MM.1S (cell line): ENCODE measurements around the gene SMYD1.

Experiments
- DNase-seq: peaks from one replicate; pipeline ENCODE4 v3.0.0-alpha.2; 2015
- H2AFZ ChIP-seq: fragments of 300-600 bp; sonication (generic); 2 replicates; pipeline ENCODE4 v1.6.0; 2016; ENCODE audit warnings: antibody characterized with exemption, low read length
- H3F3A ChIP-seq: fragments of 300-600 bp; sonication (generic); 2 replicates; pipeline ENCODE4 v1.6.1; 2016; ENCODE audit warnings: mild to moderate bottlenecking, antibody characterized with exemption, low read length, moderate library complexity, mixed read lengths; ENCODE audit not compliant: insufficient read depth
- H3K27ac ChIP-seq: fragments of 300-600 bp; sonication (generic); 2 replicates; pipeline ENCODE4 v1.5.1; 2016; ENCODE audit warnings: mild to moderate bottlenecking, low read length
- H3K27me3 ChIP-seq: fragments of 300-600 bp; sonication (generic); replicated peaks from 2 replicates; pipeline ENCODE4 v1.6.0; 2016; ENCODE audit warnings: low read length; ENCODE audit not compliant: insufficient read depth
- H3K36me3 ChIP-seq: fragments of 300-600 bp; sonication (generic); replicated peaks from 2 replicates; pipeline ENCODE4 v1.6.1; 2016; ENCODE audit warnings: mild to moderate bottlenecking, low read length, mixed read lengths; ENCODE audit not compliant: insufficient read depth
- H3K4me1 ChIP-seq: fragments of 300-600 bp; sonication (generic); 2 replicates; pipeline ENCODE4 v1.6.1; 2016; ENCODE audit warnings: low read length, mixed read lengths
- H3K4me2 ChIP-seq: fragments of 300-600 bp; sonication (generic); 2 replicates; pipeline ENCODE4 v1.6.0; 2016; ENCODE audit warnings: low read depth, low read length
- H3K4me3 ChIP-seq: fragments of 300-600 bp; sonication (generic); 2 replicates; pipeline ENCODE4 v1.5.1; 2016; ENCODE audit warnings: low read length, mixed read lengths
- H3K79me2 ChIP-seq: fragments of 300-600 bp; sonication (generic); 2 replicates; pipeline ENCODE4 v1.6.1; 2016; ENCODE audit warnings: mixed run types, low read length, mixed read lengths
- H3K9ac ChIP-seq: fragments of 300-600 bp; sonication (generic); 2 replicates; pipeline ENCODE4 v1.6.1; 2016; ENCODE audit warnings: low read length, mixed read lengths
- H3K9me2 ChIP-seq: fragments of 300-600 bp; sonication (generic); replicated peaks from 2 replicates; pipeline ENCODE4 v1.6.1; 2016; ENCODE audit warnings: mild to moderate bottlenecking, low read length, mixed read lengths; ENCODE audit not compliant: insufficient read depth
- H3K9me3 ChIP-seq: fragments of 300-600 bp; sonication (generic); replicated peaks from 2 replicates; pipeline ENCODE4 v1.6.1; 2016; ENCODE audit warnings: mild to moderate bottlenecking, low read length, mixed read lengths; ENCODE audit not compliant: insufficient read depth
- H4K20me1 ChIP-seq: fragments of 300-600 bp; sonication (generic); 2 replicates; pipeline ENCODE4 v1.6.1; 2016; ENCODE audit warnings: mild to moderate bottlenecking, low read length, moderate library complexity, mixed read lengths; ENCODE audit not compliant: insufficient read depth
- CTCF ChIP-seq: fragments of 300-600 bp; sonication (generic); IDR thresholded peaks from 2 replicates; pipeline ENCODE4 v1.5.1; 2016; ENCODE audit warnings: antibody characterized with exemption, low read length, mixed read lengths
- EZH2 ChIP-seq: fragments of 300-600 bp; sonication (generic); optimal IDR thresholded peaks from 2 replicates; pipeline ENCODE3; 2017; ENCODE audit warnings: low read depth, mild to moderate bottlenecking, antibody characterized with exemption, low read length, mixed read lengths
- EZH2phosphoT487 ChIP-seq: fragments of 300-600 bp; sonication (generic); IDR thresholded peaks from 2 replicates; pipeline ENCODE4 v1.6.1; 2018; ENCODE audit warnings: antibody characterized with exemption, low read length

The SMYD1 gene

GRCh38 chr2:88129313-88129959, 61.8 kb downstream of the SMYD1 start:
- Histone ChIP-seq H3K4me2 (no peak overlapping the region), H2AFZ (no peak overlapping the region), H4K20me1 (no peaks in the 10 kb centered on the region), H3K9ac (no peak overlapping the region), H3K4me1 (no peaks in the 10 kb centered on the region), H3F3A (no peaks in the 10 kb centered on the region), H3K4me3 (no peak overlapping the region), H3K9me2 (no peaks in the 10 kb centered on the region), H3K9me3 (no peaks in the 10 kb centered on the region), H3K79me2 (no peaks in the 10 kb centered on the region), H3K27me3 (no peaks in the 10 kb centered on the region), H3K27ac (no peak overlapping the region), H3K36me3 (no peaks in the 10 kb centered on the region)
- DNase-seq = no peak
- TF ChIP-seq CTCF (no peak), EZH2 (no peak), EZH2phosphoT487 (no peak)

- Histone ChIP-seq H3K4me2 (no peak overlapping the region), H3K79me2 (no peaks in the 10 kb centered on the region), H4K20me1 (no peaks in the 10 kb centered on the region), H3K27ac (no peak overlapping the region), H3K9me2 (no peaks in the 10 kb centered on the region), H2AFZ (no peak overlapping the region), H3K4me1 (no peaks in the 10 kb centered on the region), H3K9me3 (no peaks in the 10 kb centered on the region), H3K4me3 (no peak overlapping the region), H3K27me3 (no peaks in the 10 kb centered on the region), H3K9ac (no peak overlapping the region), H3K36me3 (no peaks in the 10 kb centered on the region), H3F3A (no peaks in the 10 kb centered on the region)
- no peak for TF ChIP-seq CTCF
- no peak for TF ChIP-seq EZH2
- TF ChIP-seq EZH2phosphoT487 = no peak
- DNase-seq = no peak
These were observed 63.8 kb downstream of the SMYD1 start for GRCh38 chr2:88131201-88131998.

GRCh38 chr2:88131999-88132368, 64.4 kb downstream of the SMYD1 start:
- no peak for TF ChIP-seq CTCF
- no peak for TF ChIP-seq EZH2phosphoT487
- no peak for TF ChIP-seq EZH2
- Histone ChIP-seq H3K4me3 (no peak overlapping the region), H3K9me2 (no peaks in the 10 kb centered on the region), H3K36me3 (no peaks in the 10 kb centered on the region), H2AFZ (no peak overlapping the region), H3F3A (no peaks in the 10 kb centered on the region), H3K9ac (no peak overlapping the region), H3K4me2 (no peak overlapping the region), H4K20me1 (no peaks in the 10 kb centered on the region), H3K4me1 (no peaks in the 10 kb centered on the region), H3K9me3 (no peaks in the 10 kb centered on the region), H3K27ac (no peak overlapping the region), H3K79me2 (no peaks in the 10 kb centered on the region), H3K27me3 (no peaks in the 10 kb centered on the region)
- DNase-seq = no peak
